GM19468 (cell line): ENCODE measurements around the gene FNDC10.
"Not testable (repeated sequence)": the region's sequence is repeated elsewhere in the genome, so short reads cannot be mapped to it uniquely, and the experiment has no call there.

Experiments
- ATAC-seq: cut with Tn5 transposase; IDR thresholded peaks from one replicate; pipeline ENCODE4 v1.9.1; 2021; ENCODE audit warnings: mild to moderate bottlenecking, moderate library complexity, moderate number of reproducible peaks; ENCODE audit not compliant: unreplicated experiment; ENCODE audit errors: extremely low read depth

FNDC10 gene

GRCh38 chr1:1599935-1600860 lies at the start of gene FNDC10:
TSS of gene FNDC10 (minus strand) at chr1:1600135. CDS start at chr1:1600015, 120 bp downstream.
- ATAC-seq: no peak

- ATAC-seq: not testable (repeated sequence)
Observed at GRCh38 chr1:1648265-1648664, 48.3 kb upstream of the FNDC10 start.

- not testable (repeated sequence) for ATAC-seq
Observed at GRCh38 chr1:1647567-1648241, 47.8 kb upstream of the FNDC10 start.

DNA sequence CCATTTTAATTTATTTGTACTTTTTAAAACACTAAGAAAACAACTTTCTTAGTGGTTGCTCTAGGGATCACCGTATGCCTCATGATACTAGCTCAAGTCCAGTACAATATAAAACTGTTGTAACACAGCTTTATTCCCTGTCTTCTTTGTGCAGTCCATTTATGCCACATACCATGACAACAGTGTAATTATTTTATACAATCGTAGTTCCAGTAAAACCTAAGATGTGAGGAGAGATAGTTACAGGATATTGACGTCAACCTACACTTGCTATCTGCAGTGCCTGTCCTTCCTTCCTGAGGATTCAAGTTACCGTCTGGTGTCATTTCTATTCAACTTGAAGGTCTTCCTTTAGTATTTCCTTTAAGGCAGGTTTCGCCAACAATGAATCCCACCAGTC lies 46.4 kb upstream of the FNDC10 start:
- not testable (repeated sequence) for ATAC-seq

DNA sequence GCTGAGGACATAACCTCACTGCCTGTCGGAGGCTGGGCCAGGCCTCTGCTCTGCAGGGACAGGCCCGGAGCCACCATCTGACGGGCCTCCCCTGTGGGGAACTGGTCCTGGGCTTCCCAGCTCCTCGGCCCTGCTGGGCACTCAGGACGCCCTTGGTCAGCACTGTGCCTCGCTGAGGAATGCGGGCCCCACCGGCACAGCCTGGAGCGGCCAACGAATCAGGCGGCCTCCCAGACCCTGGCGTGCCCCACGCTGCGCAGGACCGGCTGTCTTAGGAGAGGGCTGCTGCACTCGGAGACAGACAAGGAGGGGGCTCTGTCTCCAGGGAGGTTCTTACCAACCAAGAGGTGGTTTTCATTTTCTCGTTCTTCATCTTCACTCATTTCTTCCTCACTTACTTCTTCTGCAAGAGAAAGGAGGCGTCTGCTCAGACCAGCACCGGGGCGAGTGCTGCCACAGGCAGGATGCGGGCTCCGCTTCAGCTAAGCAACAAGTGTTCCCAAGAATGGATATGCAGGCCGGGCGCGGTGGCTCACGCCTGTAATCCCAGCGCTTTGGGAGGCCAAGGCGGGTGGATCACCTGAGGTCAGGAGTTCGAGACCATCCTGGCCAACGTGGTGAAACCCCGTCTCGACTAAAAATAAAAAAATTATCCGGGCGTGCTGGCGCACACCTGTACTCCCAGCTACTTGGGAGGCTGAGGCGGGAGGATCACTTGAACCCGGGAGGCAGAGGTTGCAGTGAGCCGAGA lies 41.0 kb upstream of the FNDC10 start:
- ATAC-seq: not testable (repeated sequence)

DNA sequence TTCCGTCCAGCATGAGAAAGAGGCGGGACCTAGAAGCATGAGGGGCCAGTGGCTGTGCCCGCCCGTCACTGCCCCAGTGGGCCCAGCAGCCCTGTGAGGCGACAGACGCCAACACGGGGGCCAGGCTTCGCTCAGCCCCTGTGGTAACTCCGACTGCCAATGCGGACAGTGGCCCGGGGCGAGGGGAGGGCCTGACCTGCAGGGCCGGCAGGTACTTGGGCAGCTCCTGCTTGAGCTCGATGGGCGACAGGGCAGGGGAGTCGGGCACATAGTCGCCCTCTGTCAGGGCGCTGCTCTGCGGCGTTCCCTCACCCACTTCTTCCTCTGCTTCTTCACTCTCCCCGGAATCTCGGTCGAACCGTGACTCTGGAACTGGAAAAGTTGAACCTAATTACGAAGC lies 40.1 kb upstream of the FNDC10 start:
- not testable (repeated sequence) for ATAC-seq

GRCh38 chr1:1639368-1639767 lies 39.4 kb upstream of the FNDC10 start:
- not testable (repeated sequence) for ATAC-seq

- not testable (repeated sequence) for ATAC-seq
Observed at GRCh38 chr1:1638528-1638927, 38.6 kb upstream of the FNDC10 start.

GRCh38 chr1:1637479-1637875 lies 37.5 kb upstream of the FNDC10 start:
- ATAC-seq: not testable (repeated sequence)

- ATAC-seq: not testable (repeated sequence)
Observed at GRCh38 chr1:1636621-1637478, 36.9 kb upstream of the FNDC10 start.

DNA sequence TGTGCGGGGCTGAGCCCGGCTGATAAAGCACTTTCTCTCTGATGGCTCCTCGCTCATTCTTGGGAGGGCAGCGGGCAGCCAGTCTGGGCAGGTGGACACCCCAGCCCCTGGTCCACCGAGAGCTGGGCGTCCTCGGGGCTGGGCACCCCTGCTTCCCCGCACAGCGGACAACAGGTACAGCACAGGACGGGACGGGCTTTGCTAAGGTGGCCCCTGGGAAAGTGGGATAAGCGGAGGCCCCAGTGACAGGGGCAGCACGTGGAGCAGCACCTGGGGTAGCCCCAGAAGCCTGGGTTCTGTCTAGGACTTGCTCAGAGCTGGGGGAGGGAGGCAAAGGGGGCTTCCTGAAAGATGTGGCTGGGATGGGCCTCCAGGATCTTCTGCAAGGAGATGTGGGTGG lies 34.7 kb upstream of the FNDC10 start:
- ATAC-seq: not testable (repeated sequence)

GRCh38 chr1:1633409-1633808 lies 33.5 kb upstream of the FNDC10 start:
- not testable (repeated sequence) for ATAC-seq

DNA sequence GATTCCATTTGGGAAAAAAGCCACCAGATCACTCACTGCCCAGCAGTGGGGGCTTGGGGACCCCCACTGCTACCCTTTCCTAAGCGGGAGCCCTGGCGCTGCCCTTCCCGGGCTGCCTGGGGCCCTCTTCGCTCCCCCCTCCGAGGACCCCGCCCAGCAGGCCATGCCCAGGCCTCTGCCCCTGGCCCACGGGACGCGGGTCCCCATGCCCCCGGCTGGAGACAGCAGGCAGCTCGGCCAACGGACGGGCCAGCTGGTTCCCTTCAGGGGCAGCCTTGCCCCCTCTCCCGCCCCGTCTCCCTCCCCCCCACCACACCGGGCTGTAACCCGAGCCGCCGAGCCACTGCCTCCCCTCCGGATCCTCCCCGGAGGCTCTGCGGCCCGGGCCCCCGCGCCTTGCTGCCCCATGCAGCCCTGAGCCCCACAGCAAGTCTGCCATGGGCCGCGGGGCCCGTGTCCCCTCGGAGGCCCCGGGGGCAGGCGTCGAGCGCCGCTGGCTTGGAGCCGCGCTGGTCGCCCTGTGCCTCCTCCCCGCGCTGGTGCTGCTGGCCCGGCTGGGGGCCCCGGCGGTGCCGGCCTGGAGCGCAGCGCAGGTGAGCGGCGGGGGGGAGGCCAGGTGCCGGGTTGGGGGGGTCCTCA lies 32.0 kb upstream of the FNDC10 start, which contains the start of gene MMP23B:
Gene MMP23B (plus strand): TSS at position 392 of the 639 bp plus-strand sequence. CDS start 46 bp downstream, at position 438.
- ATAC-seq: no peak

- ATAC-seq: no peak
Observed at GRCh38 chr1:1630965-1631781, 31.2 kb upstream of the FNDC10 start.

- peak; percentile 47 for ATAC-seq
Observed at GRCh38 chr1:1630191-1630964, 30.4 kb upstream of the FNDC10 start.

DNA sequence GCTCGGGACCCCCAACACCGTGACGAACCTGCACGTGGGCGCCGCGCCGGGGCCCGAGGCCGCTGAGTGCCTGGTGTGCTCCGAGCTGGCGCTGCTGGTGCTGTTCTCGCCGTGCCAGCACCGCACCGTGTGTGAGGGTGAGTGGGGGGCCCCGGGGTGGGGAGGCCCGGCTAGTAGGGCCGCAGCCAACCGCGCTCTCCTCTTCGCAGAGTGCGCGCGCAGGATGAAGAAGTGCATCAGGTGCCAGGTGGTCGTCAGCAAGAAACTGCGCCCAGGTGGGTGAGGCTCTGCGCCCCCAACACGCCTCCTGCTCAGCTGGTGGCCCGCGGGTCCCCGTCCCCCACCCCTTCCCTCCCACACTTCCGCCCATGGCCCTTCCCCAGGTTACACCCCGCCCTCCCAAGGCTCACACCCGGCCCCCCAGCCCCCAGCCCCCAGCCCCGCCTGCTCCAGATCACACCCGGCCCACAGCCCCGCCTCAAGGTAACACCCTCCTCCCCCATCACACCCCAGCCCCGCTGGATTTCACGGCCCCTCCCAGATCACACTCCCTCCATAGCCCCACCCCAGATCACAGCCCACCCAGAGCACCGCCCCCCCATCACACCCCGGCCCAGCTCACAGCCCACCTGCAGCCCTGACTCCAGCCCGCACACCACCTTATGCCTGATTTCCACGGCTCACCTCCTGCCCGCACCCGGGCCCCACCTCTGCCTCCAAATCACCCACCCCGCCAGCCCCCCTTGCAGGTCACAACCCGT lies 29.7 kb upstream of the FNDC10 start:
- ATAC-seq: no peak
